Dendritic cell treated with granulocyte-macrophage colony-stimulating factor and Interleukin-4, amounts not matched to agents 40 ng/mL and 50 ng/mL, for 4 days (primary cell): ENCODE data around the gene AMOTL1.
"Not testable (repeated sequence)": the region's sequence is repeated elsewhere in the genome, so short reads cannot be mapped to it uniquely, and the experiment has no call there.

Experiments used
- H3K27ac Mint-ChIP-seq: one replicate; pipeline ENCODE4 v1.8.0; 2022; ENCODE audit warnings: mild to moderate bottlenecking, mixed read lengths
- H3K27me3 Mint-ChIP-seq: one replicate; pipeline ENCODE4 v1.8.0; 2022; ENCODE audit warnings: mild to moderate bottlenecking, mixed read lengths
- H3K36me3 Mint-ChIP-seq: one replicate; pipeline ENCODE4 v1.8.0; 2022; ENCODE audit warnings: low read depth, mixed read lengths
- H3K4me1 Mint-ChIP-seq: one replicate; pipeline ENCODE4 v1.8.0; 2022; ENCODE audit warnings: low read depth, mixed read lengths
- H3K4me3 Mint-ChIP-seq: one replicate; pipeline ENCODE4 v1.8.0; 2022; ENCODE audit warnings: mild to moderate bottlenecking, moderate library complexity, mixed read lengths
- H3K9me3 Mint-ChIP-seq: one replicate; pipeline ENCODE4 v1.8.0; 2022; ENCODE audit warnings: mixed read lengths
- intact Hi-C: fragments of 100-400 bp; cut with micrococcal nuclease; formaldehyde crosslinking; loops from one replicate; pipeline ENCODE4 v1.15.0; 2022

Gene AMOTL1

DNA sequence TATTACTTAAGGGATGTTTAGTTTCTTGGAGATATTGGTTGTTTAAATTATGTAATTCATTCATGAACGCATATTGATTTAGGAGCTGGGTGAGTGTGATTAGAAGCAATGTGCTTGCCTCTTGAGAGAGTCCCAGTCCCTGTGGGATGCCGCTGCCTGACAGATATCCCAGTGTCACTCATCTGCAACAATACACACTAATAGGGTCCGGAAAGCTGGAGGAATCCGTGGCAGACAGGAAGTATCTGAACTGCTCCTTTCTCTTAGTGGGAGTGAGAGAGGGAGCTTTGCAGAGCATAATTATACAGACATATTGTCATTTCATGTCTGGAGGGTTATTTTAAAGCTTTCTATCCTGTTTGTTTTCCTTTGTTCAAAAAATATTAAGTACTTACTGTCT, 17.4 kb downstream of the AMOTL1 start:
- Mint-ChIP-seq H3K27ac (no peak overlapping the region), H3K27me3 (no peaks in the 10 kb centered on the region), H3K4me1 (peaks cover 7% of the 10 kb centered on the region), H3K9me3 (no peaks in the 10 kb centered on the region), H3K36me3 (no peaks in the 10 kb centered on the region), H3K4me3 (no peak overlapping the region)
- intact Hi-C loops: no loop called here

DNA sequence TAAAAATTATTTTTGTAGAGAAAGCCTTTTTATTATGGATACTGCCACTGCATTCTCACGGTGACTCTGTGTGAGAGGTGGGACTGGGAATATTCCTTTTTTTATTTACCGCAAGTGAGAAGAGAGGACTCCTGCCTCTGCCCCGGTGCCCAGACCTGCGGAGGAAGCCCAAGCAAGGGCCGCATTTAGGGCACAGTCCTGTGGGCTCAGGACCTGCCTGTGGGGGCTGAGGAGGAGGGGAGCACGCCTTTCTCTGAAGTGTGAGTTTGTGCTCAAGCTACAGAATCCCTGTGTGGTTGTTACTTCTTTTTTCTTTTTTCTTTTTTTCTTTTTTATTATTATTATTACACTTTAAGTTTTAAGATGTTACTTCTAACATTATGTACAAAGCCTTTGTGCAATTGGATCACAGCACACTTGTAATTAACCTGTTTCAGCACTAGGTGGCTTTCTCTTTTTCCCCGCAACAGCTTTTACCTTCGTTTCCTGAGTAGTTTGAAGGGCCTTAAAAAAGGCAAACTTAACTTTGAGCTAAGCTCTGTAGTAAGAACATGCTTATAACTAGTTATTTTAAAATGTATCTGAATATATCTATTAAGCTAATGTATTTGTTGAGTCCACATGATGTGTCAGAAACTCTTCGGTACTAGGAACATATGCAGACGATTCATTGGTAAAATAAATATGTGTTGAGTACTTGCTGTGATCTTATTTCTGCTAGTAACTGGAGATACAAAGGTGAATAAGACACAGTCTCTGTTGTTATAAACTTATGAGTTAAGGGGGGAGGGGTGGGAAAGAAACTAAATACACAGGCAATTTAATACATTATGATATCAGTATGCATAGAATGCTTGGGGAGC, 18.3 kb downstream of the AMOTL1 start:
- intact Hi-C loops: loop anchor here (2.0 kb wide), 1 partner anchor 110 kb away; no protein-coding TSS in a partner anchor
- no peaks in the 10 kb centered on the region for H3K9me3 Mint-ChIP-seq
- no peaks in the 10 kb centered on the region for H3K4me1 Mint-ChIP-seq
- H3K36me3 Mint-ChIP-seq: no peaks in the 10 kb centered on the region
- H3K27ac Mint-ChIP-seq: no peak overlapping the region
- H3K27me3 Mint-ChIP-seq: no peaks in the 10 kb centered on the region
- H3K4me3 Mint-ChIP-seq: no peak overlapping the region

- Mint-ChIP-seq H3K27ac (no peak overlapping the region), H3K4me3 (no peak overlapping the region), H3K9me3 (no peaks in the 10 kb centered on the region), H3K4me1 (no peaks in the 10 kb centered on the region), H3K36me3 (no peaks in the 10 kb centered on the region), H3K27me3 (no peaks in the 10 kb centered on the region)
- intact Hi-C loops: loop anchor here (2.0 kb wide), 1 partner anchor 109 kb away; no protein-coding TSS in a partner anchor
Measured at GRCh38 chr11:94787801-94788200, 19.6 kb downstream of the AMOTL1 start.

DNA sequence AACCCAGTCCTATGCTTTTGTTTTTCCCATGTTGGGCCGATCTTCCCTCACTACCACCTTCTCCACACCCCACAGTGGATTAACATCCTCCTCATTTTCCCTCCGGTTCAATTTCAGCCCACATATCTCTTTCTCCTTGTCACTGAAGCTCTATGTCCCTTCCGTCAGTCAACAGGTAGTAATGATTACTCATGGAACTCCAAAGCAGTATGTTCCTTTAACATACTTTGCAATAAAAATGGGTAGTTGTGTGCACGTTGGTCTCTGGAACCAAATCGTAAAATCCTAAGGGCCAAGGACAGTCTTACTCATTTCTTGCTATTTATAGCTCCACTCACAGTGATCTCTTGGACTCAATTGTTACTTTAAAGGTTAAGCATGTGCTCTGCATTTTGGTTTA, 20.2 kb downstream of the AMOTL1 start:
- Mint-ChIP-seq H3K4me3 (no peak overlapping the region), H3K27me3 (no peaks in the 10 kb centered on the region), H3K9me3 (no peaks in the 10 kb centered on the region), H3K36me3 (no peaks in the 10 kb centered on the region), H3K4me1 (no peaks in the 10 kb centered on the region), H3K27ac (no peak overlapping the region)
- intact Hi-C loops: no loop called here

DNA sequence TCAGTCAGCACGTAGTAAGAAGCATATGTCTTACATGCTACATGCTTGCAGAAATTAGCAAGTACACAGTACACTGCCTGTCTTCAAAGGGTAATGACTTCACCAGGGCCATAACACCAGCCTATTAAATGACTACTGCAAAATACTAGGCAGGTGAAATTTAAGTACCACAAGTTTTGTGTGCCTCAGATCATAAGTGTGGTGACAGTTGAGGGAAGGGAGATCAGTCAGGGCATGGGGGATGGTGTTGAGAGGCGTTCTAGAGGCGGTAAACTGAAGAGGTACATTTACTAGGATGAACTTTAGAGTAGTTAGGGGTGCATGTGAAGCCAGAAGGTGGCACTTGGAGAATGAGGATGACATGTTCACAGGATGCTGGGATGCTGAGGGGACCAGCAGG, 22.0 kb downstream of the AMOTL1 start:
- H3K4me1 Mint-ChIP-seq: peaks cover 9% of the 10 kb centered on the region
- no peak overlapping the region for H3K4me3 Mint-ChIP-seq
- H3K36me3 Mint-ChIP-seq: no peaks in the 10 kb centered on the region
- H3K27ac Mint-ChIP-seq: no peak overlapping the region
- no peaks in the 10 kb centered on the region for H3K27me3 Mint-ChIP-seq
- H3K9me3 Mint-ChIP-seq: no peaks in the 10 kb centered on the region
- intact Hi-C loops: no loop called here

DNA sequence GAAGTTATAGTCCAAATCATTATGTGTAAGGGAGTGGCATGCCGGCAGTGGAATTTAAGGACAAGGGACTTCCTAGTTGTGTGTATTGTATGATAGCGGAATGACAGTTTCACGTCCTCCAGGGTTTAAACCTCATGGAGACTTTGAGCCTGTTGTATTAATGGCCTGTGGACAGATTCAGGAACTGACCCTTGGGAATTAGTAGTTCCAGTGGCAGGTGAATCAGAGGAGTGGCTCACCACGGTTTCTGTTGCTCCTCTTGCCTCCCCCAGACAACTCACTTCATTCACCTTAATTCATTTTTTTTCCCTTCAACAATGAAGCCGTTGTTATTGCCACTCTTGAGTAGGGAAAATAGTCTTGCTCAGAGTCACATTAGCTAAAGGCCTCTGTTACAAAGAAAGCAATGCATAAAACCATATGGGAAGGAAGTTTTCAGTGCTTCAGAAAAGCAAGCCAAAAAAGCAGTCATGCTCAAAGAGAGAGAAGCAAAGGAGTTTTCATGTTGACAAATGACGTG, 22.6 kb downstream of the AMOTL1 start:
- no peaks in the 10 kb centered on the region for H3K9me3 Mint-ChIP-seq
- H3K27ac Mint-ChIP-seq: no peak overlapping the region
- H3K4me1 Mint-ChIP-seq: peaks cover 9% of the 10 kb centered on the region
- H3K27me3 Mint-ChIP-seq: no peaks in the 10 kb centered on the region
- intact Hi-C loops: no loop called here
- H3K4me3 Mint-ChIP-seq: no peak overlapping the region
- no peaks in the 10 kb centered on the region for H3K36me3 Mint-ChIP-seq

GRCh38 chr11:94791216-94791889, 23.2 kb downstream of the AMOTL1 start:
- Mint-ChIP-seq H3K4me3 (no peak overlapping the region), H3K36me3 (no peaks in the 10 kb centered on the region), H3K4me1 (peaks cover 9% of the 10 kb centered on the region), H3K9me3 (no peaks in the 10 kb centered on the region), H3K27ac (no peak overlapping the region), H3K27me3 (no peaks in the 10 kb centered on the region)
- intact Hi-C loops: no loop called here

GRCh38 chr11:94791942-94792341, 23.8 kb downstream of the AMOTL1 start:
- H3K4me1 Mint-ChIP-seq, intact Hi-C loops, H3K27me3 Mint-ChIP-seq, H3K36me3 Mint-ChIP-seq, H3K4me3 Mint-ChIP-seq, H3K27ac Mint-ChIP-seq, H3K9me3 Mint-ChIP-seq: not testable (repeated sequence)

DNA sequence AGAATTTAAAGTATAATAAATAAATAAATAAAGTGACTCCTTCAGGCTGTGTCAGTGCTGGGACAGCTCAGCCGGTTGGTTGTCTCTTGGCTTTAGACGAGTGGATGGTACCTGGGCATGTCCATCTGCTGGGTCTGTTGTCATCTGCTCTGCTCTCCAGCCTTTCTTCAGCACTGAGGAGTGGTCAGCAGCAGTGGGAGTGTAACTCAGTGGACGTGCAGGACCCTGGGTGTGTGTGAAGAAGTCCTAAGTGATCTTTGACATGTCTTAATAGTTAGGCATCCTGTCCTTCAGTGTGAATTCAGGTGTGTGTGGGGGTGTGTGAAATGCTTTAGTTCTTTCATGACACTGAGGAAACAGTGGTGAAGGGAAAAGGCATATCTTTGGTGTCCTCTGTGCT, 24.3 kb downstream of the AMOTL1 start:
- Mint-ChIP-seq H3K27ac (no peak overlapping the region), H3K4me3 (no peak overlapping the region), H3K9me3 (no peaks in the 10 kb centered on the region), H3K27me3 (no peaks in the 10 kb centered on the region), H3K4me1 (peaks cover 9% of the 10 kb centered on the region), H3K36me3 (no peaks in the 10 kb centered on the region)
- intact Hi-C loops: no loop called here

DNA sequence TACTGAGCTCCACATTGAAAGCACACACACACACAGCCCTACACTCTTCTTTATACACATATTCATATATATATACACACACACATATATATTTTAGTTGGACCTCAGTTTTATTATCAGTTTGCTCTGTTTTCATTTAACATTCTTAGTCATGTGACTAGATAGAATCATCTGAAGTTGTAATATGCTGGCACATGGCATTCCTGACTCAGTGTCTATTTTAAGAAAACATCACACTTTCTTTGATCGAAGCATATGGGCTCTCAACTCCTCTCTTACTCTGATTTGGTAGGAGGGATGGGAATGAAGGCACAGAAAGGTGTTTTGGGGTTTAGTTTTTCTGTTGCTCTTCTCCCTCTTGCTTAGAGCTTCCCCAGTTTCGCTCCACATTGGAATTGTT, 24.8 kb downstream of the AMOTL1 start:
- Mint-ChIP-seq H3K27me3 (no peaks in the 10 kb centered on the region), H3K27ac (no peak overlapping the region), H3K9me3 (no peaks in the 10 kb centered on the region), H3K36me3 (no peaks in the 10 kb centered on the region), H3K4me3 (no peak overlapping the region), H3K4me1 (peaks cover 9% of the 10 kb centered on the region)
- intact Hi-C loops: no loop called here

GRCh38 chr11:94793822-94794221, 25.7 kb downstream of the AMOTL1 start:
- no peak overlapping the region for H3K27ac Mint-ChIP-seq
- no peaks in the 10 kb centered on the region for H3K9me3 Mint-ChIP-seq
- H3K27me3 Mint-ChIP-seq: no peaks in the 10 kb centered on the region
- H3K4me3 Mint-ChIP-seq: no peak overlapping the region
- H3K36me3 Mint-ChIP-seq: no peaks in the 10 kb centered on the region
- peaks cover 9% of the 10 kb centered on the region for H3K4me1 Mint-ChIP-seq
- intact Hi-C loops: no loop called here

- intact Hi-C loops: no loop called here
- Mint-ChIP-seq H3K27ac (no peak overlapping the region), H3K36me3 (no peaks in the 10 kb centered on the region), H3K4me1 (peaks cover 9% of the 10 kb centered on the region), H3K27me3 (no peaks in the 10 kb centered on the region), H3K4me3 (no peak overlapping the region), H3K9me3 (no peaks in the 10 kb centered on the region)
Measured at GRCh38 chr11:94794287-94795168, 26.4 kb downstream of the AMOTL1 start.

DNA sequence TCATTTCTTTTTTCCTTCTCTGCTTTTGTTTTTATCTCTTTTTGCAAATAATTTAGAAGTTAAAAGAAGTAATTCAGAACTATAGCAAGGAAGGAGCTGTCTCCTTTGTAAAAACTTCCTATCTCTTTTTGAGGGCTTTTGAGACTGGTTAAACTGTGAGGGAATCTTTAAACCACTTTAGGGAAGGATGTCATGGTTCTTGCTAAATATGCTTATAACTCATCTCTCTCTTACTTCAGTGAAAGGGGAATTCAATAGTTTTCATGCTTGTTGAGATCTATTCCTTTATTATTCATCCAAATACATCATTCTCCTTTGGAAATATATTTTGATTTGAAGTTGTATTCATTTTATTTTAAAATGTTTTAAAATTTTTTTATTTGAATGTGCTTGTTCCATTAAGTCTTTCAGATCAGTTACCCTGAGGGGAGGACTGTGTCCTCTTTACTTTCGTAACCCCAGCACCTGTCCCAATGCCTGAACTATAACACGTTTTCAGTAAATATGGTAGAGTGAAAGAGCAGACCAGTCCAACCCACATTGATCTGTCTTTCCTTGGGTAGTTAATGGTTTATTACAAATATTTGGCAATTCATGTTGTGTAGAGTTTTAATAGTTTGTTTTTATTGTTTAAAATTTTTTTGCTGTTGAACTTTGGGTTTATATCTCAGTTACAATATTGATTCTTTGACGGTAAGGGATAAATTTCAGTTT, 27.5 kb downstream of the AMOTL1 start:
- intact Hi-C loops: no loop called here
- Mint-ChIP-seq H3K9me3 (no peaks in the 10 kb centered on the region), H3K4me3 (no peak overlapping the region), H3K4me1 (peaks cover 9% of the 10 kb centered on the region), H3K27me3 (no peaks in the 10 kb centered on the region), H3K27ac (no peak overlapping the region), H3K36me3 (no peaks in the 10 kb centered on the region)
